CD4-positive, alpha-beta memory T cell (primary cell): Measurements from ENCODE around the gene NYAP2. TPM values are rescaled to one million over a fixed set of nuclear protein-coding genes. Genes with fewer than 3 reads are reported as not detected.

Experiments used
- CTCF ChIA-PET: fragments of 350-600 bp; sonication (Branson Sonifier 250); formaldehyde crosslinking; loops from one replicate; lab custom pipeline; 2021; ENCODE audit warnings: inconsistent platforms; ENCODE audit not compliant: partially characterized antibody; lab: Charles Lee
- POLR2A ChIA-PET: fragments of 350-600 bp; sonication (Branson Sonifier 250); formaldehyde crosslinking; loops from one replicate; lab custom pipeline; 2021; ENCODE audit not compliant: partially characterized antibody; lab: Charles Lee
- DNase-seq, 5 donors: peaks; one replicate each; pipeline versions ENCODE4 v3.0.0 to v3.0.0-alpha.2; 2020 to 2022; ENCODE audit warnings: mixed read lengths in 1 of 5
- H3K27ac ChIP-seq: one replicate; pipeline ENCODE4 v1.7.0; 2013; ENCODE audit warnings: low read depth, low read length
- H3K27me3 ChIP-seq: 2 replicates; pipeline ENCODE4 v1.7.0; 2013; ENCODE audit warnings: mild to moderate bottlenecking, low read length, moderate library complexity; ENCODE audit not compliant: insufficient read depth
- H3K36me3 ChIP-seq: 2 replicates; pipeline ENCODE4 v1.7.0; 2013; ENCODE audit warnings: mild to moderate bottlenecking, low read length, moderate library complexity; ENCODE audit not compliant: insufficient read depth
- H3K4me1 ChIP-seq: 2 replicates; pipeline ENCODE4 v1.7.0; 2013; ENCODE audit warnings: mild to moderate bottlenecking, low read length, moderate library complexity; ENCODE audit not compliant: insufficient read depth
- H3K4me3 ChIP-seq, 2 donors: one replicate each; pipeline ENCODE4 v1.7.0; 2013; ENCODE audit warnings: low read length in 2 of 2, mild to moderate bottlenecking in 1 of 2
- H3K9me3 ChIP-seq, 2 donors: one replicate each; pipeline ENCODE4 v1.7.0; 2013; ENCODE audit warnings: low read length in 2 of 2, control low read depth in 1 of 2; ENCODE audit not compliant: control insufficient read depth in 1 of 2
- H3K27ac Mint-ChIP-seq, 7 donors: one replicate each; pipeline ENCODE4 v1.8.0; 2020 to 2021; ENCODE audit warnings: mixed read lengths in 7 of 7, mild to moderate bottlenecking in 6 of 7, inconsistent platforms in 3 of 7, moderate library complexity in 3 of 7
- H3K27me3 Mint-ChIP-seq, 2 donors: one replicate each; pipeline ENCODE4 v1.8.0; 2020 to 2021; ENCODE audit warnings: mixed read lengths in 2 of 2
- H3K36me3 Mint-ChIP-seq, 2 donors: one replicate each; pipeline ENCODE4 v1.8.0; 2020 to 2021; ENCODE audit warnings: mixed read lengths in 2 of 2, inconsistent platforms in 1 of 2, mild to moderate bottlenecking in 1 of 2
- H3K4me1 Mint-ChIP-seq, 4 donors: one replicate each; pipeline ENCODE4 v1.8.0; 2020 to 2021; ENCODE audit warnings: mixed read lengths in 4 of 4, mild to moderate bottlenecking in 1 of 4
- H3K4me3 Mint-ChIP-seq, 8 donors: one replicate each; pipeline ENCODE4 v1.8.0; 2020 to 2021; ENCODE audit warnings: mixed read lengths in 8 of 8, mild to moderate bottlenecking in 7 of 8, moderate library complexity in 6 of 8, inconsistent platforms in 3 of 8
- H3K9me3 Mint-ChIP-seq, 8 donors: one replicate each; pipeline ENCODE4 v1.8.0; 2020 to 2021; ENCODE audit warnings: mixed read lengths in 8 of 8, mild to moderate bottlenecking in 5 of 8, inconsistent platforms in 3 of 8, moderate library complexity in 1 of 8
- intact Hi-C: fragments of 100-400 bp; cut with micrococcal nuclease; formaldehyde crosslinking; loops from one replicate; pipeline ENCODE4 v1.15.1; 2023
- polyA plus RNA-seq, 2 donors: library from polyadenylated mRNA; unstranded; fragments of 300-500 nt; fragmentation: Illumina TruSeq; gene quantifications; one replicate each; pipeline ENCODE4 v1.2.3, GENCODE V29; 2021
- total RNA-seq, 2 experiments: library from RNA; stranded (reverse); gene quantifications; one replicate each; pipeline ENCODE4 v1.2.3, GENCODE V29; 2021

Gene NYAP2
- total and polyA plus RNA-seq, 4 experiments from 2014 or later = 0.06 TPM; not detected in 3

DNA sequence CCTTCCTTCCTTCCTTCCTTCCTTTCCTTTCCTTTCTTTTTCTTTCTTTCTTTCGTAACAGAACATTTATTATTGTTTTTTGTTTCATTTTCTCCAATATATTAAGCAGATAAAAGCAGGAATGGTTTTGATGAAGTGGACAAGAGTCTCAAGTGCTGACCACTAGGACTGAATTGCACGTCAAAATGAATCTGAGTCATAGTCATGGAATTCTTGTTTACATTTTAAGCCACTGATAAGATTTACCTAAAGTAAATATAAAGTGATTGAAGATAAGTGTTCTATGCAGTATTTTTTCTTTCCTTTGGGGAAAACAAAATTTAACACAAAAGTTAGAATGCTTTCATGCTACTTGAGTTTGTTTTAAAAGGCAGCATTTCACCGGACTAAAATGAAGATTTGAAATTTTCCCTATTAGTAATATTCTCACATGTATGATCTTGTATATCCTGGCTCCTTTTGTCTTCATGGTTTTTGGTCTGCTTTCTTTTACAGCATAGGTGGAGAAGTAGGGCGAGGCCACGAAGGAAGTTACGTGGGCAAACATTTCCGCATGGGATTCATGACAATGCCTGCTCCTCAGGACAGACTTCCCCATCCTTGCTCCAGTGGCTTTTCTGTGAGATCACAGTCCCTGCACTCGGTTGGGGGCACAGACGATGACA, 113.5 kb downstream of the NYAP2 start:
- no peak overlapping the region for H3K4me3 ChIP-seq
- Mint-ChIP-seq H3K27me3 (peaks cover 3 to 4% of the 10 kb centered on the region in 2 donors), H3K36me3 (no peaks in the 10 kb centered on the region), H3K4me1 (no peaks in the 10 kb centered on the region), H3K4me3 (no peak overlapping the region), H3K9me3 (no peaks in the 10 kb centered on the region), H3K27ac (no peak overlapping the region)
- no peaks in the 10 kb centered on the region for H3K27me3 ChIP-seq
- no peak overlapping the region for H3K27ac ChIP-seq
- DNase-seq = no peak
- intact Hi-C loops = no loop called here
- no peaks in the 10 kb centered on the region for H3K4me1 ChIP-seq
- H3K9me3 ChIP-seq = no peaks in the 10 kb centered on the region
- no peaks in the 10 kb centered on the region for H3K36me3 ChIP-seq
- CTCF ChIA-PET = no interaction called here
- POLR2A ChIA-PET = no interaction called here

DNA sequence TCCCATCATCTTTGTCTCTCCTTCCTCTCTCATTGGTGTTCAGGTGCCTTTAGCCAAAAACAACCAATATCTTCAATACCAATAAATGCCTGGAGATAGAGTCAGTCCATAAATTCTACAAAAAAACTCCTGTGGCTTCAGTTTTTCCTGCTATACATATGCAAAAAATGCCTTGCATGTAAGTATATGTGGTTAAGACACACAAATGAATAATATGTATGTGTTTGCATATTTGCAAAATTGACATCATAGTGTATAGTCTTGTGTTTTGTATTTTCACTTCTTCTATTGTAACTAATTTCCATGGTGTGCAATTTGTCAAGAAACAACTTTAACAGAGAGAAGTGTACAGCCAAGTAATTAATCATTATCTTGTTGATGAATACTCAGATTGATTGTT, 115.5 kb downstream of the NYAP2 start:
- Histone ChIP-seq H3K4me3 (no peak overlapping the region), H3K4me1 (no peaks in the 10 kb centered on the region), H3K36me3 (no peaks in the 10 kb centered on the region), H3K27ac (no peak overlapping the region), H3K27me3 (no peaks in the 10 kb centered on the region), H3K9me3 (no peaks in the 10 kb centered on the region)
- intact Hi-C loops = no loop called here
- H3K36me3 Mint-ChIP-seq = no peaks in the 10 kb centered on the region
- H3K27me3 Mint-ChIP-seq = peaks cover 0 to 4% of the 10 kb centered on the region in 2 donors
- no peak for DNase-seq
- H3K4me1 Mint-ChIP-seq = no peaks in the 10 kb centered on the region
- ChIA-PET POLR2A (no interaction called here), CTCF (no interaction called here)
- no peak overlapping the region for H3K4me3 Mint-ChIP-seq
- no peaks in the 10 kb centered on the region for H3K9me3 Mint-ChIP-seq
- no peak overlapping the region for H3K27ac Mint-ChIP-seq

DNA sequence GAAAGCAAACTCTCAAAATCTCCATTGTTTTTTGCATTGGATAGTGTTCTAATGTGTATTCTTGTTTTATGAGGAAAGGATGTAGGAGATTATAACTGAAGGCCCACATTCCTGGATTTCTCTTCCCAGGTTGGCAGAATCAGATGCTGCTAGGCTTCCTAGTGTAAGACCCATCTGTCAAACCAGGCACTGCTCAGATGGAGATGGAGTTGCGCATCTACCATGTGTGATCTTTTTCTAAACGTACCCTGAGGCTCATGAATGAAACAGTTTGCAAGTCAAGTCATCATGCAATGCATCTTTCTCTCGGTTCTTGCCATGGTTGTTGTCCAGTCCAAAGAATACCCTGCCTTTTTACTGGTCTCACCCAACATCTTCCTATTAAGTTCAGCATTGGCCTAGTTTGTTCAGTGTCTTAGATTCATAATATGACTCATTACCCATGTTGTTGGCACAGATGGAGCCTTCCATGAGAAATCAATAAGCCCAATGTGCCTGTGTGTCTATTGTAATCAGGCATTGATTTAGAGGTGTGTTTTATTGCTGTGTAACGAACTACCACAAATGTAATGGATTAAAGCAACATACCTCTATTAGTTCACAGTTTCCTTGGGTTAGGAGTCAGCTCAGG, 127.4 kb downstream of the NYAP2 start:
- no peaks in the 10 kb centered on the region for H3K4me1 Mint-ChIP-seq
- DNase-seq = no peak
- CTCF ChIA-PET = no interaction called here
- no peaks in the 10 kb centered on the region for H3K36me3 ChIP-seq
- POLR2A ChIA-PET = no interaction called here
- H3K27me3 Mint-ChIP-seq = peaks cover 6 to 10% of the 10 kb centered on the region in 2 donors
- H3K27ac Mint-ChIP-seq = no peak overlapping the region
- intact Hi-C loops = no loop called here
- H3K27ac ChIP-seq = no peak overlapping the region
- H3K4me1 ChIP-seq = no peaks in the 10 kb centered on the region
- H3K4me3 ChIP-seq = no peak overlapping the region
- H3K9me3 Mint-ChIP-seq = peaks cover 0 to 5% (median 1%) of the 10 kb centered on the region in 8 donors
- no peak overlapping the region for H3K4me3 Mint-ChIP-seq
- no peaks in the 10 kb centered on the region for H3K36me3 Mint-ChIP-seq
- H3K9me3 ChIP-seq = no peaks in the 10 kb centered on the region
- no peaks in the 10 kb centered on the region for H3K27me3 ChIP-seq

DNA sequence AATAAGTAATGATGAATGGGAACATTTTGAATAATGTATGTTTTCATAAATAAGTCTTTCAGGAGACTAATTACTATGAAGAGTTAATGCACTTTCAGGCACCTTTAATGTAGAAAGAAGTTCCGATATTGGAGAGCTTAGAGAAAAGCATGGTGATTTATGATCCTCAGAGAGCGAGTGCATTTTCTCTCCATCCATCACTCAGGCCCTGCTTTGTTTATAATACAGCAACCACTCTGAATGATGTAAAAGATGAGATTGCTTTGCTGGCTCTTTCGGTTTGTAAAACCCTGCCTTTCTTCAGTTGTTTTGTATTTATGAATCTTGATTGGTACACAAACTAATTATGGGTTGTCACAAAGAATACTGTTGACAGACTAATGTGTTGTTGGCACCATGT, 132.0 kb downstream of the NYAP2 start:
- Mint-ChIP-seq H3K36me3 (no peaks in the 10 kb centered on the region), H3K27me3 (peaks cover 2 to 9% of the 10 kb centered on the region in 2 donors), H3K4me3 (no peak overlapping the region), H3K4me1 (no peaks in the 10 kb centered on the region), H3K27ac (no peak overlapping the region), H3K9me3 (no peaks in the 10 kb centered on the region)
- intact Hi-C loops = no loop called here
- no peaks in the 10 kb centered on the region for H3K36me3 ChIP-seq
- DNase-seq = no peak
- ChIA-PET POLR2A (no interaction called here), CTCF (no interaction called here)
- no peaks in the 10 kb centered on the region for H3K27me3 ChIP-seq
- H3K9me3 ChIP-seq = no peaks in the 10 kb centered on the region
- no peaks in the 10 kb centered on the region for H3K4me1 ChIP-seq
- H3K27ac ChIP-seq = no peak overlapping the region
- no peak overlapping the region for H3K4me3 ChIP-seq

DNA sequence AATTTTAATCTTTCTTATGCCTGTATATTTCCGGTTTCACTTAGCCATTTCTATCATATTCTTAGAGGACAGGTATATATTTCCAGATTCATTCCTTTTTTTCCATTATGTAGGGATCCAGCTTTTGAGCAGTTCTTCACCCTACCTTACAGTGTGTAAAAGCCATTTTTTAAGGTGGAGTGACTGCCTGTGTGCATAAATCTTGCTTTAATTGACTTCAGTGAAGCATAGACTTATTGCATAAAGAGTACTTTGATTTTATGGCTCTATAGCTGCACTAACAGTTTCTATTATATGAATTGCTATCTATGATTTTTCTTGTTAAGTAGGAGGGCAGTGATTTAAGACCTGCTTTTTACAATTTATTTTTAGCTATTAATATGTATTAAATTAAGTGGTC, 132.6 kb downstream of the NYAP2 start:
- H3K27ac ChIP-seq = no peak overlapping the region
- intact Hi-C loops = no loop called here
- Mint-ChIP-seq H3K4me3 (no peak overlapping the region), H3K36me3 (no peaks in the 10 kb centered on the region), H3K4me1 (no peaks in the 10 kb centered on the region), H3K9me3 (no peaks in the 10 kb centered on the region), H3K27me3 (peaks cover 0 to 9% of the 10 kb centered on the region in 2 donors), H3K27ac (no peak overlapping the region)
- H3K4me3 ChIP-seq = no peak overlapping the region
- no peaks in the 10 kb centered on the region for H3K27me3 ChIP-seq
- H3K36me3 ChIP-seq = no peaks in the 10 kb centered on the region
- CTCF ChIA-PET = no interaction called here
- no peak for DNase-seq
- no peaks in the 10 kb centered on the region for H3K4me1 ChIP-seq
- no peaks in the 10 kb centered on the region for H3K9me3 ChIP-seq
- POLR2A ChIA-PET = no interaction called here

DNA sequence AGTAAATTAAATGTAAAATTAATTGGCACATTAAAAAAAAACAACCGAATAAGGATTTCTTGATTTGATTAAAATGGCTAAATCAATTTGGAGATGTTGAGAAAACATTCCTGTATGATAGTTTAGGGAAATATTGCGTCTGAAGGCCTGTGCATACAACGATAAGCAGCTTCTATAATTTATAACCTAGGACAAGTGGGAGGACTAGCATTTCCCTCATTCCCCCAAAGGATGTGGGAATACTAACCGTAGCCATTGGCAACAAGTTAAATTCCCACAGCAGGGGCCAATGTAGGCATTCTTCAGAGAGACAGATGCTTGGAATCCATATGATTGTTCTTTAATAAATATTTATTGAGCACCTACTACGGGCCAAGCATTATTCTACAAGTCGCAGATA, 134.5 kb downstream of the NYAP2 start:
- no peak overlapping the region for H3K27ac ChIP-seq
- ChIA-PET CTCF (no interaction called here), POLR2A (no interaction called here)
- H3K27ac Mint-ChIP-seq = no peak overlapping the region
- intact Hi-C loops = no loop called here
- H3K4me3 Mint-ChIP-seq = no peak overlapping the region
- H3K4me1 ChIP-seq = no peaks in the 10 kb centered on the region
- no peaks in the 10 kb centered on the region for H3K36me3 Mint-ChIP-seq
- H3K9me3 ChIP-seq = no peaks in the 10 kb centered on the region
- H3K36me3 ChIP-seq = no peaks in the 10 kb centered on the region
- H3K27me3 Mint-ChIP-seq = peaks cover 0 to 7% of the 10 kb centered on the region in 2 donors
- no peaks in the 10 kb centered on the region for H3K27me3 ChIP-seq
- DNase-seq = no peak
- no peaks in the 10 kb centered on the region for H3K9me3 Mint-ChIP-seq
- H3K4me1 Mint-ChIP-seq = no peaks in the 10 kb centered on the region
- H3K4me3 ChIP-seq = no peak overlapping the region

DNA sequence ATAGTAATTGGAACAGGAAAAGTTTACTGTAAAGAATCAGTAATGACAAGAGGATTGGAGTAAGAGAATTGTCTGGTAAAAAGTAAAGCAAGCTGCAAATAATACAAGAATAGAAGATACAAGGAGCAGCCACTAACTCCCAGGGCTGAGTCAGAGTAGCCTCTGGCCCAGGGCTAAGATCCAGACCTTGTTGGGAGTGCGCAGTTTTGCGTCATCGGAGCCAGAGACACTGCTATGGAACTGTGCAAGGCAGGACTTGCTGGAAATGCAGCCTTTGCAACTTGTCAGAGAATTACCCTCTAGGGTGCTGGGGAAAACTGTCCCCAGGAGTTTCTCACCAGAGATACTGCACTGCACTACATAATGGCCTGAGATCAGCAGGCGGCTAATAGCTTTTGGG, 135.2 kb downstream of the NYAP2 start:
- Histone ChIP-seq H3K36me3 (no peaks in the 10 kb centered on the region), H3K27me3 (no peaks in the 10 kb centered on the region), H3K27ac (no peak overlapping the region), H3K4me1 (no peaks in the 10 kb centered on the region), H3K9me3 (no peaks in the 10 kb centered on the region), H3K4me3 (no peak overlapping the region)
- no peak overlapping the region for H3K4me3 Mint-ChIP-seq
- no peak overlapping the region for H3K27ac Mint-ChIP-seq
- ChIA-PET POLR2A (no interaction called here), CTCF (no interaction called here)
- H3K27me3 Mint-ChIP-seq = peaks cover 0 to 7% of the 10 kb centered on the region in 2 donors
- H3K36me3 Mint-ChIP-seq = no peaks in the 10 kb centered on the region
- H3K9me3 Mint-ChIP-seq = no peaks in the 10 kb centered on the region
- H3K4me1 Mint-ChIP-seq = no peaks in the 10 kb centered on the region
- DNase-seq = no peak
- intact Hi-C loops = no loop called here
